GM18511 (cell line): ENCODE measurements around the gene C1QTNF8.

Source experiments
- ATAC-seq: cut with Tn5 transposase; IDR thresholded peaks from one replicate; pipeline ENCODE4 v1.9.1; 2021; ENCODE audit warnings: mild to moderate bottlenecking, moderate library complexity; ENCODE audit not compliant: unreplicated experiment

Gene C1QTNF8

DNA sequence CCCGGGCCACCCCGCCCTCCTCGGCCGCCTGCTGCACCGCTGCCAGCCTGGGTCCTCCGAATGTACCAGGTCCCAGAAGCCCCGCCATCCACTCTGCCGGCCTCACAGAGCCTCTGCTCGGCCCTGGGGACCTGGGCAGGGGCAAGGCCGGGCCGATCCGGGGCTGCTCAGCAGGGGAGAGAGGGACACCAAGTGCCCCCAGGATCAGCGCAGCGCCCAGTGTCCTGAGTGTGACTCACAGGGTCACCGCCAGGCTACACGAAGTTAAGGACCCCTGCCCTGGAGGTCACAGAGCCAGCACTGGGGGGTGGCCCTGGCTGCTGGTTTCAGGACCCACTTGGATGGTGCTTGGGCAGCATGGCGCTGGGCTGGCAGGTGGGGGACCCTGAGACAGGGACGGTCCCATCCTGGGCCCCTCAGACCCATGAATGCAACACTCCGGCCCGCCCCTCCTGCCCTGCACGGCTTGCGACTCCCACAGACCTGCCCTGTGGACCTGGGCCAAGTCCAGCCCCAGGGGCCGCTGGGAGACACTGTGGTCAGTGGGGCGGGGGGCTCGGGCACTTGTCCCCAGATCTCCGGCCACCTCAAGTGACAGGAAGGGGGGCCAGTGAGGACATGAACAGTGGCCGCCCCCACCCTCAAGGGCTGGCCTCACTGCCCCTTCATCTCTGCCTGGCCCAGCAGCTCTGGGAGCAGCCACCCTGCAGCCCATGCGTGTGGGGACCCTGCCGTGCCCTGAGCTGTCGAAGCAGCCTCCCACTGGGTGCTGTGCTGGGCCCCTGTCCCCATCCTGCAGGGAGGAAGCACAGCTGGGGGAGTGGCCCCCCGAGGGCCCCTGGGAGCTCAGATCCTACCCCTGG lies 46.7 kb downstream of the C1QTNF8 start:
- no peak for ATAC-seq

DNA sequence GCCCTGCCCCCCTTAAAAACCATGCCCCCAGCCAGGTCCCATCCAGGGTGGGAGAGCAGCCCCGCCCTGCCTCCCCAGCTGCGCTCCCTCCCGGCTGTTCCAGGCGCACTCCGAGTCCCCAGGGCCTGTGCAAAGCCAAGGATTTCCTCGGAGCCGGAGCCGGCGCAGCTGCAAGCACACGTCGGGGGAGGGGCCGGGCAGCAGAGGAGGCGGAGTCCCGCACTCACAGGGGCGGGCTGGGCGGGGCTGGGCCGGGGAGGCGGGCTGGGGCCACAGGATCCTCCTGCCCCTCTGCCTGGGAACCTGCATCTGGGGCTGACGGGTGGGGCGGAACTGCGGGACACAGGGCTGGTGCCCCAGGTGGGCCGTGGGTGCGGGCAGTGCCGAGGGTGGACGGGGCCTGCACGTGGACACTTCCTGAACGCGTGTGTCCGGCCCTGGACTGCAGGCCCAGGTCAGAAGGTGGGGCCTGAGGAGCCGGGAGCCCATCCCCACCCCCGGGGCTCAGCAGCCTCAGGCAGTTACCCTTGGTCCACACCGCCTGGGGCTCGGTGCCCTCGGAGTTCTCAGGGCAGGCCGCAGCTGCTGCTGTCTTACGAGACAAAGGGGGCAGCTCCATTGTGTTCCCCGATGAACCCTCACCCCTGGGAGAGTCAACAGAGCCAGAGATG lies 47.5 kb downstream of the C1QTNF8 start:
- no peak for ATAC-seq

DNA sequence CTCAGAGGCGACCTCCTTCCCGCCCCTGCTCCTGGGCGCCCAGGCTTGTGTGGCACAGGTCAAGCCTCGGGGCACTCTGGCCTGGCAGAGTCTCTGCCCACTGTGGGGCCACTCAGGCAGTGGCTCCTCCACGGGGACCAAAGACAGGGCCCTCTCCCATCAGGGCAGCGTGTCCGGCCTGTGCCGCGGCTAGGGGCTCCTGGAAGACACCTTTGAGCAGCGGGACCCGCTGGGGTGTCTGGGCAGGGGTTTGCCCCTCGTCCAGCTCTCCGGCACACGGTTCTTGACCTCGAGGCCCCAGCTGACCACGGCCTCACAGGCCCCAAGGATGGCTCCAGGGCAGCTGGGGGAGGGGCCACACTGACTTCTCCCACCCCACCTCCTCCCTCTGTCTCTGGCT lies 48.2 kb downstream of the C1QTNF8 start:
- no peak for ATAC-seq

DNA sequence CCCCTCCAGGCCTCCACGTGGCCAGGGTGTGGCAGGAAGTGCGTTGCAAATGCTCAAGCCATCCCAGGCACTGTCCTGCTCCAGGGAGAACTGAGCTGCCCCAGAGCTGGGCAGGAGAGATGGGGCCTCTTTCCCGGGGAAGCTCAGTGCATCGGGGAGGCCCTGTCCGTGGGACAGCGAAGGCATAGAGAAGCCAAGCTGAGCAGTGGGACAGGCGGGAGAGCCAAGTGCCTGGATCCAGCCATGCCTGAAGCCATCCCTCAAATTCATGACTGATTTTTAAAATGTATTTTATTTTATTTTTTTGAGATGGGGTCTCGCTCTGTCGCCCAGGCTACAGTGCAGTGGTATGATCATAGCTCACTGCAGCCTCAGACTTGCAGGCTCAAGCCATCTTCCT lies 48.9 kb downstream of the C1QTNF8 start:
- ATAC-seq: no peak

DNA sequence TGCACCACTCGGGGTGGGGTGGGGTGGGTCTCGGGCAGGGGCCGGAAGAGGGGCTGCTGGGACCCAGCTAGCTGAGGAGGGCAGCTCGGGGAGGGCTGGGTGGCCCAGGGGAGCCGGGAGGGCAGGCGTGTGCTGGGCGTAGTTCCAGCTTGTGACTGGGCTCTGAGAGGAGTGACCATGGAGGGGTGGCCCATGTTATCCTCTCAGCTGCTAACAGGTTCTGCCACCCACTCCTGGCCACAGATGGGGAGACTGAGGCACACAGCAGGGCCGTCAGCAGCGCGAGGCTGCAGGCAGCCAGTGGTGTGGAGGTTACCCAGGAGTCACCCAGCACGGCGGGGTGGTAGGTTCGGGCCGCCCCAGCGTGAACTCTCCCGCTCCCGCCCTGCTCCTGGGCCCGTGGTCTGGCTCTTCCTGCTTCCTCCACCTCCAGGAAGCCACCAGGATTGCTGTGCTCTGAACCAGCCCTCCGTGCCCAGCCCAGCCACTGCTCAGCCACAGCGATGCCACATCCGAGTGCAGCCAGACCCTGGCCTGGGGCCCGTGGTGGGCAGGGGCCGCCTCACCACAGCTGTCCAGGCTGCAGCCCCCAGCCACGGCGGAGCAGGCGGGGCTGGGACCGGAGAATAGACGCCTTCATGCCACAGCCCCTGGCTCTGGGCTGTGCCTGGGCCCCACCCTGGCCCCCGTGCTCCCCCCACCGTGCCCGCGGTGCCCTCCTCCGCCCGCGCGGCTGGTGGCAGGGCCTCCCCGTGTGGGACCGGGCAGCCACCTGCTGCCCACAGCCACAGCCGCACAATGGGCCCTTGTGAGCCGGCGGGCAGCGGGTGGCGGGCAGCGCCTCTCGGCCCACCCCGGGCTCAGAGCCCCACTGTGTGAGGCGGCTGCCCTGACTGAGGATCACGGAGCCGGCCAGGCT lies 49.8 kb downstream of the C1QTNF8 start:
- no peak for ATAC-seq

DNA sequence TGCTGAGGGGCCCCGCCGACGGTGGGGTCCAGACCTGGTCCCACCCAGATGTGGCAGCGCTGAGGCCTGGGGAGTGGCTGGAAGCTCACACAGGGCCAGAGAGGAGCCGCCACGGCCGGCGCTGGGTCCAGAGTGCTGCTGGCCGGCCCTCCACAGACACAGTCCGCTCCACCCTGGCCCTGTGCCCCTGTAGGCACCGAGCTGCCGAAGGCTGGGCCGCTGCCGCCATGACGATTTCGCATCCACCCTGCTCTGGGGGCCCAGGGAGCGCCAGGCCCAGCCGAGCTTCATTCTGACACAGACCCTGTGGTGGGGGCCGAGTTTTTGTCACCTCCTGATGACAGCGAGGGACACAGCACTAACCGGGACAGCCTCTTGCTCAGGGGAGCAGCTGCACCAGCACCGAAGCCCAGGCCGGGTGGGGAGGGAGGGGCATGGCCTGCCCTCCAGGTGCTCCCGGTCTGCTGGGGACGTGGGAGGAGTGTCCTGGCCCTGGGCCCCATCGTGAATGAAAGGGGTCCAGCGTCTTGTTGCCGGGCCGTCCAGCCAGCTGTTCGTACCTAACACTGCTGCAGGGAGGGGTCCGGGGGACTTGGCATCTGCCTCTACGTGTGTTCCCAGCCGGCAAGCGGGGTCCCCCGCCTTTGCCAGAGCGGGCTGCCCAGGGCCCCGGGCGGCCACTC lies 50.6 kb downstream of the C1QTNF8 start:
- ATAC-seq: no peak

DNA sequence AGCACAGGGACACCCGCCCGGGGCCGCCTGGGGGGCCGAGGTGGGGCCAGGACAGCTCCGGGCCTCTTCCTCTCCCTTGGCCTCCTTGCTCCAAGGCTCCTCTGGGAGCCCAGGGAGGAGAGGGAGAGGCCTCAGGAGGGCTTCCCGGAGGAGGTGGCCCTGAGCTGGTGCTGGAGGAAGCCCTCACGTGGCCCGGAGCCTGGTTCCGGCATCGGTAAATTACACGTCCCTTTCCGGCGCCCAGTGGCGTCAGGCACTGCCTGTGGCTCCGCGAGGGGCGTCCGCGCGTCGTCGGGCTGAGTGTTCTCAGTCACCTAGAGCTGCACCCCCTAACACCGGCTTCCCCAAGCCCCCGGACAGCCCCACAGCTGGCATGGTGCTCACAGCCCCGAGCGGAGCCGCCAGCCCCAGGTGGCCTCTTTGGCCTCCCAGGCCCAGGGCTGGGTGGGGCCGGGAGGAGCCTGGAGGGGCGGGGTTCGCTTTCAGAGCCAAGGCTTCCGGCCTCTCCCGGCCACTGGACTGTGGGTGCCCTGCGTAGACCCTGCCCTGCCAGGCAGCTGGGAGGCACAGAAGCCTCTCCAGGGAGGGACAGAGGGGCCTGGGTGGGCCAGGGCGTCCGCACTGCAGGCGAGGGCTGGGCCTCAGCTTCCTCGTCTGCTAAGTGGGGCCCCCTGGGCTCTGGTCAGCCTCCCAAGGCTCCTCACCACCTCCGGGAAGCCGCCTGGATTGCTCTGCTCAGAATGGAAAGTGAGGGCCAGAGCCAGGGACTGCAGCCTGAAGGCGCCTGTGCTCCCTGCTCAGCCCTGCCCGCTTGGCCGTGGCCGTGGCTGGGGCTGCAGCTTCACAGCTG lies 51.4 kb downstream of the C1QTNF8 start:
- ATAC-seq: no peak

DNA sequence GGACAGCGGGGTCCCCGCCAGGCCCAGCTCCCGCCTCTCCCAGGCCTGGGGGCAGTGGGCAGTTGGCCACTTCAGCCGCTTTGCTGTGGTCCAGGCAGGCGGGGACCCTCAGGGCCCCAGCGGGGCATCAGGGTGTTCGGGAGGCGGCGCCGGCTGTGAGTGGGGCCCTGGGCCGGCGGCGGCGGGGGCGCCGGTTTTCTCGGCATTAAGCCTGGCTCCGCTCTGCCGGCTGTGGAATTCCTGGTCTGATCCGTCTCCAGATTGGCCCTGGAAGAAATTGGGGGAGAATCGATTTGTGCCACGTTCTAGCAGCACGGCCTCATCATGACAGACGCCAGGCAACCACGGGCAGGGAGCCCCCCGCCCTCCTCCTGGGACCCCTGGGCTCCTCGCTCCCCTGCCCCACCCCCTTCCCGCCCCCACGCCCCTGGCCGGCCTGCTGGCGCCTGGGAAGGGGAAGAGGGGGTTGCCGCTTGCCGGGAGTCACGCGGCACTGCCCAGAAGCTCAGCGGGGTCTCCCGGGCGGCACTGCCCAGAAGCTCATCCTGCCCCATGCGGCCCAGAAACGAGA lies 52.1 kb downstream of the C1QTNF8 start:
- ATAC-seq: no peak

DNA sequence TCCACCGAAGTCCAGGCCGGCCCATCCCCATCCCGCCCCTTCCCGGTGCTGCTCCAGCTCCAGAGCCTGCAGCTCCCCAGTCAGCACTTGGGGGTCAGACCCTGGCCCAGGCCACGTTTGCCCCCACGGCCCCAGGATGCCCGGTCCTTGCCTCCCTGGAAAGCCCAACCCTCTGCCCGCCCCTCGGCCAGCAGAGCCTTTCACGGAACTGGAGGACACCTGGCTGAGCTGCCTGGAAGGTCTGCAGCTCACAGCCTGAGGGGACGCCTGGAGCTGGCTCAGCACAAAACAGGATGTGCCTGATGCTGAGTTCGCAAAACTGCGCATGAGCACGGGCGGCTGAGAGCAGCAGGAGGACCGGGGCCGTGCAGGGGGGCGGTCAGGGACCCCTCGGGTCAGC lies 53.2 kb downstream of the C1QTNF8 start:
- ATAC-seq: no peak

DNA sequence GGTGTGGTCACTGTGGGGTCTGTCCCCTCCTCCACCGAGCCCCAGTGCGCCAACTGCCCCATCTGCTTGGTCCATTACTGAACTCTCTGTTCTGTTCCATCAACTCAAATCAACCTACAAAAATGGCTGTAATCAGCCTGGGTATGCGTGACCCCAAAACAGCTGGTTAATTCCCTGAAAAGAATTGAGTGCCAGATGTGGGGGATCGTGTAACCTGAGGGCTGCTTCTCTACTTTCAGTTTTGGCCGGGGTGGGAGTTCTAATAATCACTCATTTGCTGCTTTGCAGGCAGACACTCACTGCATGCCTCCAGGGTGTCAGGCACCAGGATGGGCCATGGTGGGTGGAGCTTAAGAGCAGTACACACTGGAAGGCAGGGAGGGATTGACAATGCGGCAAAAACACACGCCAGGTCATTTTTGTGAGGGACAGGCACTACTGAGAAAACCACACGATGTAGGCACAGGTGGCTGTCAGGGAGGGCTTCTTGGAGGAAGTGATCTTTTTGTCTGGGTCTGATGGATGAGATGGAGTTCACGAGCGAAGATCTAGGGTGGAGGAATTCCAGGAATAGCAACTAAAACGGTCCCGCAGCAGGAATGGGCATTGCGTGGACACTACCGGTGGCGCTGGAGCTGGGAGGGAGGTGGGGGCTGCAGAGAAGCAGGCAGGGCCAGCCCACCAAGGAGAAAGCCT lies 53.8 kb downstream of the C1QTNF8 start:
- ATAC-seq: no peak

DNA sequence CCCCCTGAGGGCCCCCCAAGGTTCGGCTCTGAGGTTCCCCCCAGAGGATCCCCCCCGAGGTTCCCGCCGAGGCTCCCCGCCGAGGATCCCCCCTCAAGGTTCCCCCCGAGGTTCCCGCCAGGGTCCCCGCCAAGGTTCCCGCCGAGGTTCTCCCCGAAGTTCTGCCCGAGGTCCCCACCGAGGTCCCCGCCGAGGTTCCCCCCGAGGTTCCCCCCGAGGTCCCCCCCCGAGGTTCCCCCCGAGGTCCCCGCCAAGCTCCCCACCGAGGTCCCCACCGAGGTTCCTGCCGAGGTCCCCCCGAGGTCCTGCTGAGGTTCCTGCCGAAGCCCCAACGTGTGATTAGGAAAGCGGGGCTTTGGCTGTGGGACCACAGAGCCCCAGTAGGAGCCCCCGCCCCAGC lies 55.7 kb downstream of the C1QTNF8 start:
- no peak for ATAC-seq

DNA sequence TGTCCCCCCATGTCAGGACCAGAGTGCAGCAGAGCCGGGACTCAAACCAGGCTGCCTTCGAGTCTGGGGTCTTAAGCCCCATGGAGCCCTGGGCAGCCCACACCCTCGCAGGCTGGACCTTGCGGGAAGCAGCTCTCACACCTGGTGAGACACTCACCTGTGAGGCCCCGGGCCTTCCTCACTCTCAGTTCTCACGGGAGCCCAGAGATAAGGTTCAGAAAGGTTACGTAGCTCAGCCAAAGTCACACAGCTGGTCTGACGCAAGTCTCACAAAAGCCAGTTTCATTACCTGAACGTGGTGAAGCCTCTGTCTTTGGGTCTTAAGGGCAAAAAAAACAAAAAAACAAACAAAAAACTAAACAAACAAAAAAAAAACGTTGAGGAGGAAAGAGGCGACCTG lies 56.3 kb downstream of the C1QTNF8 start:
- no peak for ATAC-seq

DNA sequence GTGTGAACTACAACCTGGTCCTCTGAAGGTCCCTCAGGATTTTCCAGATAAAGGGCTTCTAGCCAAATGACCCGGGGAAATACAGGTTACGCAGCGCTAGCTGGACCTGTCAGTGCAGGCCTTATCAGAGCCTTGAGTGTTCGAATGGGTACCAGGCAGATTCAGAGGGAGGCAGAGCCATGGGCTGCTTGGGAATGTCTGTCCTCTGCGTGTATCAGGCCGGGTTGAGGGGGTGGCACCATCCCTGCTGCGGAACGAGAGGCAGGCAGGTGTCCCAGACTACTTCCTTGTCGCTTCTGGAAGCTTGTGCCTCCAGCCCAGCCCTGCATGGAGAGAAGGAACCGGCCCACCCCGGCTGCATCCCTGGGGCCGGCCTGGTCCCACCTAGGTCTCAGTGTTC lies 57.1 kb downstream of the C1QTNF8 start:
- ATAC-seq: no peak
